IPS DF 4.7 (cell line): ENCODE measurements around the gene MDC1.
"Not testable (repeated sequence)": the region's sequence is repeated elsewhere in the genome, so short reads cannot be mapped to it uniquely, and the experiment has no call there.

ENCODE experiments used
- DNase-seq: peaks from one replicate; pipeline ENCODE4 v3.0.0-alpha.2; 2013; ENCODE audit warnings: low spot score; ENCODE audit errors: extremely low read depth

The MDC1 gene

GRCh38 chr6:30717129-30717844, at the start of gene MDC1:
Gene MDC1 (minus strand): TSS chr6:30717281. CDS start chr6:30715175, 2,106 bp downstream.
- no peak for DNase-seq

GRCh38 chr6:30766461-30767157, 49.5 kb upstream of the MDC1 start:
- DNase-seq = no peak

- DNase-seq = not testable (repeated sequence)
These were observed 48.4 kb upstream of the MDC1 start for GRCh38 chr6:30765495-30765894.

- not testable (repeated sequence) for DNase-seq
These were observed 47.5 kb upstream of the MDC1 start for GRCh38 chr6:30764490-30765043.

- no peak for DNase-seq
These were observed 46.8 kb upstream of the MDC1 start for GRCh38 chr6:30763618-30764489.

GRCh38 chr6:30763155-30763617, 46.1 kb upstream of the MDC1 start:
- no peak for DNase-seq

- DNase-seq = no peak
These were observed 44.8 kb upstream of the MDC1 start for GRCh38 chr6:30761791-30762429.

- DNase-seq = no peak
These were observed 43.5 kb upstream of the MDC1 start for GRCh38 chr6:30760549-30760948.

GRCh38 chr6:30759575-30760239, 42.6 kb upstream of the MDC1 start:
- no peak for DNase-seq

- DNase-seq = no peak
These were observed 40.3 kb upstream of the MDC1 start for GRCh38 chr6:30757261-30757904.

GRCh38 chr6:30756405-30757003, 39.4 kb upstream of the MDC1 start:
- DNase-seq = not testable (repeated sequence)

- no peak for DNase-seq
These were observed 37.5 kb upstream of the MDC1 start for GRCh38 chr6:30754631-30755030.

- no peak for DNase-seq
These were observed 35.3 kb upstream of the MDC1 start for GRCh38 chr6:30752157-30752927.

GRCh38 chr6:30750379-30750668, 33.2 kb upstream of the MDC1 start:
- no peak for DNase-seq

- DNase-seq = no peak
These were observed 32.7 kb upstream of the MDC1 start for GRCh38 chr6:30749554-30750378.

- DNase-seq = no peak
These were observed 31.9 kb upstream of the MDC1 start for GRCh38 chr6:30748851-30749540.
